ENCODE data around the gene HOXC9.

Gene HOXC9

DNA sequence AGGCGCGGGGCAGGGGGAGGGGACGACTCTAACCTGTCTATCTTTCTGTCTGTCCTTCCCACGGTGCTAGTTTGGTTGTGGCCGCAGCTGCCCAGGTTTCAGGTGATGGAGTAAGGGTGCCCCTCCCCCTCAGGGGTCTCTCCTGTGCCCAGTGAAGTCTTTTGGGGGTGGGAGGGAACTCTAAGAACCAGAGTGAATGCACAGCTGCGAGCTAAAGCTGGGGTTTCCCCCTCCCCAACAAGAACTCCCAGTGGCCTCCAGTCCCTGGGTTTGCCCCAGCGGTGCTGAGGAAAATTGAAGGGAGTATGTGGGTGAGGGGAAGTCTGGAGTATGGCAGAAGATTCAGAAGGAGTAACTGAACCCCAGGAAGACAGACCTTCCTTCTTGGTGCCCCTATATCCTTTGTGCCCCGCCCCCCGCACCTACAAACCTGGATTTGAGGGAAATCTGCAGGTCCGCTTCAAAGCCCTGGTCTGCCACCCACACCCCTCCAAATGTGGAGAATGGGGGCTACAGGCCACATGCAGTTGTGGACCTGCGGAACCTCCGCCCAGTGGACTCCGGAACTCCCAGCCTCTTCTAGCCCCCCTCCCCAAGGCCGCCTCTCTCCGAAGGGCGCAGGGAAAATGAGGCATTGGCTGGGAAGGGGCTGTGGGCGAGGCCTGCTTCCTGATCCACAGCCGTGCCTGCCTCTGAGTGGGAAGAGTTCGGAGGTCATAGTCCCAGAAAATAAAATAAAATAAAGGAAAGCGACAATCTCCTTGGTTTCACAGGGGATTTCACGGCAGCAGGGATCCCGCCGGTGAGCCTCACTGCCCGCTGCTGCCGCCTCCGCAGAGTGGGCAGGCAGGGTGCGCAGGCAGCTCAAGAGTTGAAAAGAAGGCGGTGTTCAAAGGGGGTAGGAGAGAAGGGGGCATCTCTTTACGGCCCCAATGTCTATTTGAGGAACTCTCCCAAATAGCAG, 3.4 kb upstream of the HOXC9 start:
- intact Hi-C loops (cut with DNase I) = no loop called here
- peak in 1 of 10 donors; percentile 39 for DNase-seq

DNA sequence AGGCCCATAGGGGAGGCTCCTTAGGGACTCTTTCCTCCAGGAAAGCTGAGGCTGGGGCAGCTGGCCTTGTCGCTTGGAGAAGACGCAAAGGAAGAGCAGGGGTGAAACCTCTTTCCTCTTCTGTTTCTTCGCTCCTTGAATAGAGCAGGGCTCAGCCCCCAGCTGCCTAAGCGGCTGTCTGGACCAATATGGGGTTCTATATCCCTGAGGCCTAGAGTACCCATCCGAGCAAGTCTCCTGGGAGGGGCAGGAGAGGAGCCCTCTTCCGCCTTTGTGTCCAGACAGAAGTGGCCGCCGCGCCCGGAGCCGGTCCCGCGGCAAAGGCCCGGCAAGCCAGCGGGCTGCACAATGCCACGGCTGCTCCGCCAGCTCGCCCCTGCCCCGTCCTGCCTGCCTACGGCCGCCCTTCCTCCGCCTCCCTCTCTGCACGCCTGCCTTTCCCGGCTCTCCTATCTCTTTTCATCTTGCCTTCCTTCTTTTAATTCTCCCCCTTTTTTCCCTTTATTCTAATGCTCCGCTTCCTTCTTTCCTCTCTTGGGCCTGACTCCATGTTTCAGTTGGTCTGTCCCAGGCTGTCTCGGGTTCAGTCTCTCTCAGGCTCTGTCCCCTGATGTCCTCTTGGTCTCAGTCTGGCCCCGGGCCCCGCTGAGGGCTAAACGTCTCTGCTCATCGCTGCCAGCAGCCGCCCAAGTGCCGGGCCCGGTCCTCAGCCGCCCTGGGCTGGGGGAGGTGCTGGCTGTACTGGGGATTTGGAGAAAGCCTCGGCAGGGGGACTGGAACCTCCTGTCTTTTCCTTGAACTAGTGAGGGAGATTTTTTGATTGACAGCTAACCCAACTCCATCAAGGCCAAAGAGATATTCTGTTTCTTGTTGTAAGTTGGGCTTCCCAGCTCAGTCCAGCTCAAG, 2.5 kb upstream of the HOXC9 start:
- no peak for DNase-seq
- intact Hi-C loops (cut with DNase I) = no loop called here

DNA sequence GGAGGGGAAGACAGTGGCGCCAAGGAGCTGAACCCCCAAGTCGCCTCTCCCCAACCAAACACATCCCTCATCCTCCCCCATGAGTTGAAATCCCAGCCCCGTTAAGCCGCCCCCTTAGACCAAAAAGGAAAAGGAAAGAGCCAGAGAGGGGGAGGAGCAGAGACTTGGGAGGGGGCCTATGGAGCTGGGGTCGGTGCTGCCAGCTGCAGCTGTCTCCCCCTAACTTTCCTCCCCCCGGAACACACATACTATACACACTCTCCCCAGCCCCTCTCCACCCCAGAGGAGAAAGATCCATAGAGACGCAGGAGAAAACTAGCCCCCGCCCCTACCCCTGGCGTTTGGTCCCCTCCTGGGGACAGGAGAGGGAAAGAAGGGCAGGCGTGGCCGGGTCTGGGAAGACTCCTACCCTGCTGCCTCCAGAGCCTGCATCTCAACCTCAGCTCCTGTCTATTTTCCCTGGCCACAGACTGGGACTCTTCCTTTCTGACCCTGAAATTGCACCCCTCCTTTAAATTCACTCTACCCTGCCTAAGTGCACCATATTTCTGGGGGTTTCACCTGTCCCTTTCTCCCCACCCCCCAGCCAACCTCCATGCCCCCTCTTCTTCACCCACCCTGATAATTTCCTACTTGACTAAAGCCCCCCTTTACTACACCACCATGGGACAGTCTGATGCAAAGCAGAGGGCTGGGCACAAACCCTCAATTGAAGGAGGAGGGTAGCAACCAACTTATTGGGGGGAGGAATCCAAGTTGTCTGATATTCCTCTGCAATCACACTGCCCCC, 1.7 kb upstream of the HOXC9 start:
- DNase-seq = no peak
- intact Hi-C loops (cut with DNase I) = no loop called here

- intact Hi-C loops (cut with DNase I) = no loop called here
Measured at GRCh38 chr12:53998900-53999236, 1.1 kb upstream of the HOXC9 start.

GRCh38 chr12:53999559-54000115, 324 bp upstream of the HOXC9 start:
- DNase-seq = no peak
- intact Hi-C loops (cut with DNase I) = no loop called here

More at GRCh38 chr12:53998900-53999236, 1.1 kb upstream of the HOXC9 start:
- DNase-seq = no peak

DNA sequence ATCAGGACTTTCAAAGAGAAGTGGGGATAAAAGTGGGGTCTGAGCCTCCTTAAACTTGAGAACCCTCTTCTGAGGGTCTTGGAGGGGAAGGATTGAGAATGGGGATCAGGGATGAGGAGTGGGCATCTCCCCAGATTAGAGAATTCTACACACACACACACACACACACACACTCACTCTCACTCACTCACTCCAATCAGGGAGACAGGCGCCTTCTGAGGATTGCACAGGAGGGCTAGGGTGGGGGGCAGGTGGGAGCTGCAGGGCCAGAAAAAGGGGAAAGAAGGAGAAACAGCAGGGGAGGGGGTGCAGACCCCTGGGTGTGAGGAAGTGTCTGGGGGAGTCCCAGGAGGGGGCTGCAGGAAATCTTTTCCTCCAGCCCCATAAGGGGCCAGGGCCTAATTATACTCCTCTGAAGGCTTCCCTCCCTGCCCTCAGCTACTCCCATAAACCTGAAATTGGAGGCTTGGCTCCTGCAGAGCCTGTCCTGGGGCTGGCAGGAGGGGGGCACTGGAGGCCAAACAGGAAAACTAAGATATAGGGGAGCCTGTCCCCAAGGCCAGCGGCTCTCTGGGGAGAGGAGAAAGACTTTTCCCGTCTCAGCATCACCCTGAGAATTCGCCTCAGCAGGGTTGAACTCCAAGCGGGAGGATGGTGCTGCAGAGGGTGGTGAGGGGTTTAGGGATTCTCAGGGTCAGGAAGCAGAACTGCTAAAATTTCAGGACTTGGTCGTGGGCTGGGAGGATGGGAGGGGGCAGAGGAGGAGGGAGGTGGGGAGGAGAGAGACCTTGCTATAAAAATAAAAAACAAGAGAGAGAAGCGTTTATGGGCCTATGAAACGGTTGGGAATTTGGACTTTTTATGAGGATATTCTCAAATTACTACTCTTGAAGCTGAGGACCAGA, 1.6 kb downstream of the HOXC9 start:
- peak in 1 of 10 donors; percentile 27 for DNase-seq
- intact Hi-C loops (cut with DNase I) = no loop called here

- peak in 1 of 10 donors; percentile 47 for DNase-seq
- intact Hi-C loops (cut with DNase I) = no loop called here
Measured at GRCh38 chr12:54002278-54002914, 2.4 kb downstream of the HOXC9 start.

DNA sequence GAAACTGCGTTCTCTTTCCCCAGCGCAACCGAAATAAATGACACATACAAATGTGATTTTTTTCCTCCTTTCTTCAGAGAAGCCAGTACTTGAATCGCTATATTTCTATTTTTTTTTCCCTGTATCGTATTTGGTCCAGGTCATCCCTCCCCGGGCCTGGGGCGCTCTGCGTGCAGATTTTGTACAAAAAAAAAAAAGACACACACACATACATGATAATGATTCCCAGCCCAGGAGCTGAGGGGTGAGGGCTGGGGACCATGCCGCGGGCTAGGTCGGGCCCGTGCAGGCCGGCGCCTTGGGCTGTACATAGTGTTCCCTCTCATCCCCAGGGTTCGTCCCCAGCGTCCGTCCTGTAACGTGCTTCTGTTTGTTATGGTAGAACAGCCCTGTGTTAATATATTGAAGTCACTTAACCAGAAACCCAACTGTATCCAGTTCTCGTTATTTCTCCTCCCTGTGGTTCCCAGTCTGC, 3.0 kb downstream of the HOXC9 start:
- intact Hi-C loops (cut with DNase I) = no loop called here
- peak in 1 of 10 donors; percentile 1 for DNase-seq

DNA sequence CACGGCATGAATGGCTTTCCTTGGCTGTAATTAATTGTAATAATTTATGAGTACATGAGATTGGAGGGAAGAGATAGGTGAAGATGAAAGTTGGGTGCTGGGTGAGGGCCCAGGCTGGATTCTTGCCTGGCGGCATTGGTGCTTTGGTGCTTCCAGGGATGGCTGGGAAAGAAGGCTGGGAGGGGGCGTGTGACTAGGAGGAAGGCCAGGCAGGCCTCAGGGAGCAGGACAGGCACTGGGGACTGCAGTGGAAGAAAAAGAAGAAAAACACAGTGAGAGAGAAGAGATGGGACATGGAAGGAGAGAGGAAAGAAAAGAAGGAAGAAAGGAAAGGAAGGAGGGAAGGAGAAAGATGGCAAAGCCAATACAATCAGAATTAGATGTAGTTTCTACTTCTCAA, 3.7 kb downstream of the HOXC9 start:
- intact Hi-C loops (cut with DNase I) = no loop called here

GRCh38 chr12:54004063-54004840, 4.3 kb downstream of the HOXC9 start:
- intact Hi-C loops (cut with DNase I) = no loop called here
- peak in 1 of 10 donors; percentile 70 for DNase-seq

More for the DNA sequence above, 3.7 kb downstream of the HOXC9 start:
- no peak for DNase-seq

- intact Hi-C loops (cut with DNase I) = no loop called here
- DNase-seq = peak in 1 of 10 donors; percentile 20
Measured at GRCh38 chr12:54004841-54005530, 5.0 kb downstream of the HOXC9 start.

- no peak for DNase-seq
- intact Hi-C loops (cut with DNase I) = no loop called here
Measured at GRCh38 chr12:54005531-54005852, 5.5 kb downstream of the HOXC9 start.

GRCh38 chr12:54005853-54006558, 6.0 kb downstream of the HOXC9 start:
- intact Hi-C loops (cut with DNase I) = loop anchor here (1.0 kb wide), 1 partner anchor 185 kb away; no protein-coding TSS in a partner anchor

GRCh38 chr12:54006559-54007220, 6.7 kb downstream of the HOXC9 start:
- intact Hi-C loops (cut with DNase I) = loop anchor here (1.0 kb wide), 1 partner anchor 185 kb away; no protein-coding TSS in a partner anchor
- DNase-seq = no peak

More at GRCh38 chr12:54005853-54006558, 6.0 kb downstream of the HOXC9 start:
- DNase-seq = peak; percentile 44 to 97 (median 82)

DNA sequence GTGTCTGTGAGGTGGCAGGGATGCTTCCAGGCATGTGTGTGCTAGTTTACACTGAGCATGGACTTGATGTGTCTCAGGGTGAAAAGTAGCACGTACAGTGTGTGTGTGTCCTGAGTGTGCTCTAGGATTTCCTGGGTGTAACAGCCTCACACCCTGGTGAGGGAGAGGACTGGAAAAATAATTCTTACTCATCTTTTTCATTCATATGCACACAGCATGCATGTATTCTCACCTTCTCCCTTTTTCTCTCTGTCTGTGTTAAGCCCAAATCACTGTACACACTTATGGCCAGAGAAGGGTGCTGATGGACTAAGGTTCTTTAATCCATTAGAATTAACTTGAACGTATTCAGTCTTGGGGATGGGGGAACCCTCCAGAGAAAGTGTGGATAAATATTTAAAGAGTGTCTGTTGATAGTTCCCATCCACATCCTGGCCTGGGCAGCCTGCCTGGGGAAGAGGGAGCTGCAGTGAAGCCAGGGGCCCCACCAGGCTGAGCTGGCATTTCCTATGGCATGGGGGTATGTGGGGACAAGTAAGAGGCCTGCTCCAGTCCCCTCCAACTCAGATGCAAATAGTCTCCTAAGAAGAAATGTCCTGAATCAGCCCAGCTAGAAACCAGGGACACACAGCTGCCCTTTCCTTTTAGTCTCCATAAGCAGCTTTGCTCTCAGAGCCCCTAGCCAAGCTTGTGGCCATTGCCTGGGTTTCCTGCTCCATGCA, 7.7 kb downstream of the HOXC9 start:
- no peak for DNase-seq
- intact Hi-C loops (cut with DNase I) = no loop called here

Measured in posterior cingulate gyrus (tissue), 11 donors.